Measurements from ENCODE around the gene ABCB11. TPM values are rescaled to one million over a fixed set of nuclear protein-coding genes. Genes with fewer than 3 reads are reported as not detected.

The ABCB11 gene
- total and polyA plus RNA-seq, 2 donors from 2014 or later = 0.03 TPM; not detected in 1

- Histone ChIP-seq H3K9me3 (ENCODE audit: control insufficient read depth in 2 of 3, insufficient read depth in 1 of 3, low read length in 3 of 3) (no peaks in the 10 kb centered on the region), H3K4me3 (ENCODE audit: low read length in 3 of 3) (no peak overlapping the region), H3K4me1 (ENCODE audit: control insufficient read depth in 2 of 3, insufficient read depth in 2 of 3, low read depth in 1 of 3, low read length in 3 of 3) (no peaks in the 10 kb centered on the region), H3K9ac (ENCODE audit: low read length in 3 of 3) (no peak overlapping the region), H3K36me3 (ENCODE audit: control insufficient read depth in 2 of 3, insufficient read depth in 3 of 3, low read length in 3 of 3) (no peaks in the 10 kb centered on the region), H3K27me3 (ENCODE audit: control insufficient read depth, insufficient read depth, low read length) (no peaks in the 10 kb centered on the region), H3K27ac (ENCODE audit: low read depth in 2 of 2, low read length in 2 of 2) (no peak overlapping the region)
- intact Hi-C loops (cut with DNase I) = no loop called here
- DNase-seq (no peak), FAIRE-seq (no peak)
- no peak for TF ChIP-seq CTCF (IDR thresholded peaks at IDR 0.05; ENCODE audit: borderline replicate concordance, extremely low read depth, insufficient read depth)
These were observed 4.8 kb upstream of the ABCB11 start for GRCh38 chr2:169035887-169036286.

GRCh38 chr2:169034984-169035544 lies 3.9 kb upstream of the ABCB11 start:
- H3K4me1 ChIP-seq (ENCODE audit: control insufficient read depth in 2 of 3, insufficient read depth in 2 of 3, low read depth in 1 of 3, low read length in 3 of 3) = no peaks in the 10 kb centered on the region
- no peaks in the 10 kb centered on the region for H3K27me3 ChIP-seq (ENCODE audit: control insufficient read depth, insufficient read depth, low read length)
- intact Hi-C loops (cut with DNase I) = no loop called here
- no peaks in the 10 kb centered on the region for H3K36me3 ChIP-seq (ENCODE audit: control insufficient read depth in 2 of 3, insufficient read depth in 3 of 3, low read length in 3 of 3)
- no peak overlapping the region for H3K27ac ChIP-seq (ENCODE audit: low read depth in 2 of 2, low read length in 2 of 2)
- no peak for FAIRE-seq
- no peak for TF ChIP-seq CTCF (IDR thresholded peaks at IDR 0.05; ENCODE audit: borderline replicate concordance, extremely low read depth, insufficient read depth)
- H3K9me3 ChIP-seq (ENCODE audit: control insufficient read depth in 2 of 3, insufficient read depth in 1 of 3, low read length in 3 of 3) = no peaks in the 10 kb centered on the region
- H3K9ac ChIP-seq (ENCODE audit: low read length in 3 of 3) = no peak overlapping the region
- no peak for DNase-seq
- no peak overlapping the region for H3K4me3 ChIP-seq (ENCODE audit: low read length in 3 of 3)

- intact Hi-C loops (cut with DNase I) = no loop called here
- Histone ChIP-seq H3K9me3 (ENCODE audit: control insufficient read depth in 2 of 3, insufficient read depth in 1 of 3, low read length in 3 of 3) (no peaks in the 10 kb centered on the region), H3K9ac (ENCODE audit: low read length in 3 of 3) (no peak overlapping the region), H3K36me3 (ENCODE audit: control insufficient read depth in 2 of 3, insufficient read depth in 3 of 3, low read length in 3 of 3) (no peaks in the 10 kb centered on the region), H3K27ac (ENCODE audit: low read depth in 2 of 2, low read length in 2 of 2) (no peak overlapping the region), H3K4me1 (ENCODE audit: control insufficient read depth in 2 of 3, insufficient read depth in 2 of 3, low read depth in 1 of 3, low read length in 3 of 3) (no peaks in the 10 kb centered on the region), H3K4me3 (ENCODE audit: low read length in 3 of 3) (no peak overlapping the region), H3K27me3 (ENCODE audit: control insufficient read depth, insufficient read depth, low read length) (no peaks in the 10 kb centered on the region)
- FAIRE-seq = no peak
- DNase-seq = no peak
- TF ChIP-seq CTCF (IDR thresholded peaks at IDR 0.05; ENCODE audit: borderline replicate concordance, extremely low read depth, insufficient read depth) = no peak
These were observed 3.1 kb upstream of the ABCB11 start for GRCh38 chr2:169034256-169034655.

GRCh38 chr2:169029341-169029740 lies 1.8 kb downstream of the ABCB11 start:
- Histone ChIP-seq H3K27me3 (ENCODE audit: control insufficient read depth, insufficient read depth, low read length) (no peaks in the 10 kb centered on the region), H3K9me3 (ENCODE audit: control insufficient read depth in 2 of 3, insufficient read depth in 1 of 3, low read length in 3 of 3) (no peaks in the 10 kb centered on the region), H3K4me3 (ENCODE audit: low read length in 3 of 3) (no peak overlapping the region), H3K36me3 (ENCODE audit: control insufficient read depth in 2 of 3, insufficient read depth in 3 of 3, low read length in 3 of 3) (no peaks in the 10 kb centered on the region), H3K9ac (ENCODE audit: low read length in 3 of 3) (no peak overlapping the region), H3K4me1 (ENCODE audit: control insufficient read depth in 2 of 3, insufficient read depth in 2 of 3, low read depth in 1 of 3, low read length in 3 of 3) (no peaks in the 10 kb centered on the region), H3K27ac (ENCODE audit: low read depth in 2 of 2, low read length in 2 of 2) (no peak overlapping the region)
- DNase-seq = no peak
- no peak for FAIRE-seq
- intact Hi-C loops (cut with DNase I) = no loop called here
- TF ChIP-seq CTCF (IDR thresholded peaks at IDR 0.05; ENCODE audit: borderline replicate concordance, extremely low read depth, insufficient read depth) = no peak

Data from kidney (tissue), 14 donors.